CD4-positive, alpha-beta T cell treated with Interleukin-6 for 4 hours (primary cell): ENCODE data around the gene SIDT1.
"Not testable (repeated sequence)": the region's sequence is repeated elsewhere in the genome, so short reads cannot be mapped to it uniquely, and the experiment has no call there.

Experiments used
- DNase-seq: peaks from one replicate; pipeline ENCODE4 v3.0.0-alpha.2; 2020; ENCODE audit warnings: mixed read lengths

Gene SIDT1

DNA sequence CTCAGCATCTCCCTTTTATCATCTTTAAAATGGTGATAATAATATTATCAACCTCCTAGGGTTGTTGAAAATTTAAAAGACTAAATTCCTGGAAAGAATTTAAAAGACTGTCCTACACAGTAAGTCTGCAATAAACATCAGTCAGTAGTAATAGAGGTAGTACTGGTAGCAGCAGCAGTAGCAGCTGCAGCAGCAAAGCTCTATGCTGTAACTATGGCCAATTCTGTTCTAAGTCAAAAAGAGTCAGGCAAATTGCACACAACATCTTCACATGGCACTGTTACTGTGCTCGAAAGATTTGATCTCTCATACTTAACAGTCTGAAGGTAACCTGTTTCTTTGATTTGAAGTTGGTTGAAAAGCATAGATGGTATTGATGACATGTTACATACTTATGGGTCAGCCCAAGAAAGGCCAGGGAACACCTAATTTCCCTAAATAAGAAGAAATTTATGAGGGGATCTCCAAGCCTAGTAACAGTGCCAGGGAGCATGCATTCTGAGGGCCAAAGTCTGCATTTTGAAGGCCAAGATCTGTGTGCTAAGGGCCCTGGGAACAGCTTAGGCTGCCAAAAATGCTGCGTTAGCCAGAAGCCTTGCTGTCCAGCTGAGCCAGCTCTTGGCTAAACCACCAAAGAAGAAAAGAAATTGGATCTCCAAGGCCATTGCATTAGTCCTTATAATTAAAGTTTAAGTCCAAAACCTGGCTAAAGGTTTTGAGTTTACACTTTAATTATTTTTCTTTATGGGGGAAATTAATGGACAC is 68.2 kb downstream of the SIDT1 start:
- no peak for DNase-seq

DNA sequence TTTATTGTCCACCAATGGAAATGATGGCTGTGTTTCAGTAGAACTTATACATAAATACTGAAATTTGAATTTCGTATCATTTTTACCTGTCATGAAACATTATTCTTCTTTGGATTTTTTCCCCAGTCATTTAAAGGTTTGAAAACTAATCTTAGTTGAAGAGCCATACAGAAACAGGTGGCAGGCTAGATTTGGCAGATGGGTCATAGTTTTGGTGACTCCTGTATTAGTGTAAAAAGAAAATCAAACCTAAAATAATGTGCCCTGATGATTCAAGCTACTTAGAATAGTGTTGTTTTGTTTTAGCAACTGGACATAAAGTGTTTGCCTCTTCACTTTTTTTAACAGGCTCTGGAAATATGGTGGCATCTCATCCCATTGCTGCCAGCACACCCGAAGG is 68.9 kb downstream of the SIDT1 start:
- DNase-seq = no peak

DNA sequence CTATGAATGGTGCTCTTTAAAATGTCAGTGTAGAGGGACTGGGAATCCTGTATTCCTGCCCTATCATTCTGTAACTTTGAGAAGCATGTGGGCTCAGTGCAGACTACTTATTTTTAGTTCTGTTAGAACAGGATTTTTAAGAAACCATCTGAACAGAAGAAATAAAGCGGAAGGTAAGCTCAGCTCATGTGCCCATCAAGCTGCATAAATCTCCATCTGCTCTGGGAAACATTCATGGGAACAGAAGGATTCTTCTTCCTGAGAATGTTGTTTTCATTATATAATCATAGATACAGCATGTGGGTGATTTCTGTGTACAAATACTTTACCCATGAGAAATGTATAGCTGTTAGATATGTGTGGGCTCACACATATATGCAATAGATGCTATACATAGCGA is 69.9 kb downstream of the SIDT1 start:
- no peak for DNase-seq

DNA sequence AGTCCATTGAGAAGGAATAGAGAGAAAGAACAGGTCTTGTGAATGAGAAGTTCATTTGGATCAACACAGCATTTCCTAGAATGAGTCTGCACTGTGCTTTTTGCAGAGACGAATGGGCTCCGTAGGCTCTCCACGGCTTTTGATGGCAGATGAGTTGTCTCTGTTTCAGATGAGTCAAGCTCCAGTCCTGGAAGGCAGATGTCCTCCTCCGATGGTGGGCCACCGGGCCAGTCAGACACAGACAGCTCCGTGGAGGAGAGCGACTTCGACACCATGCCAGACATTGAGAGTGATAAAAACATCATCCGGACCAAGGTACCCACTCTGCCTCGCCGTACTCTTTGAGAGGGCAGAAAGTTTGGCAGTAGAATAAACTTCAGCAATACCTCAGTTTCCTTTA is 70.5 kb downstream of the SIDT1 start:
- no peak for DNase-seq

DNA sequence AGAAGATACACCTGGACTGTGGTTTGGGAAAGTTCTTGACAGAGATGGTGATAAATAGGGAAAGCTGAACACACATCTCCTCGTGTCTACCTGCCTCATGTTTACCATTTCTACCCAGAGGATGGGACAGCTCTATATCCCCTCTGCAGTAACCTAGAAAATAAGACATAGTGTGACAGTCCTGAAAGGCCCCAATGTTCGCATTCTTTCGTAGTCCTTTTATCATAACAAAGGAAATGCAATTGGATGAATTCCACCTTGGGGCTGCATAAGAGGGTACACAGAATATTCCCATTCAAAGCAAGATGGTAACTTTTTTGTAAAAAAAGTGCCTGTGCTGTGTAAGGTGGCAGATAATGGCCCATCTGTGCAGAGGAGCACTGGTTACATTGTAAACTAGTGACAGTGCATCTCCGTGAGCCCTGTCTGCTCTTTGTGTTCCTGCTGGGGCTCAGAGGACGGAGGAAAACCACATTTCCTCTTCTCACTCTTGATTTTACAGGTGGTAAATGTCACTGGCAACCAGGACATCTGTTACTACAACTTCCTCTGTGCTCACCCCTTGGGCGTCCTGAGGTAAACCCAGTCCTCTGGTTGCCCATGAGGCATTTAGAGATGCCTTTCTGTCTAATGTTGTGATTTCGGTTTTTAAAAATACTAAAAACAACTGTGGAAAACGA is 74.3 kb downstream of the SIDT1 start:
- DNase-seq = peak; percentile 45

DNA sequence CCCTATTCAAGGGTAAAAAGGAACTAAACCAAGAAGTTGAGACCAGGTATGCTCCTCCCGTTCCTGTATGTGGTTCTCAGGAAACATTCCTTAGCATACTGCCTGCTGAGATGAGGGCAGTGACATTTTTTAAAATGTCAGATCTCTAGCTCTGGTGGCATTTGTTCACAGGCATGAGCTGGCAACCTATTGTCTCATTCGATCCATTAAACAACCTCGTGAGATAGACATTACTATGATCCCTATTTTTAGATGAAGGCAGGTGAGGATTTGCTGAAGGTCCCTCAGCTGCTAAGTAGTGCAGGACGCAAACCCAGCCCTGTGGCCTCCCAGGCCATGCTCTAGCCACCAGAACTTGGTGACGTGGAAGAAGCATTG is 74.9 kb downstream of the SIDT1 start:
- no peak for DNase-seq

DNA sequence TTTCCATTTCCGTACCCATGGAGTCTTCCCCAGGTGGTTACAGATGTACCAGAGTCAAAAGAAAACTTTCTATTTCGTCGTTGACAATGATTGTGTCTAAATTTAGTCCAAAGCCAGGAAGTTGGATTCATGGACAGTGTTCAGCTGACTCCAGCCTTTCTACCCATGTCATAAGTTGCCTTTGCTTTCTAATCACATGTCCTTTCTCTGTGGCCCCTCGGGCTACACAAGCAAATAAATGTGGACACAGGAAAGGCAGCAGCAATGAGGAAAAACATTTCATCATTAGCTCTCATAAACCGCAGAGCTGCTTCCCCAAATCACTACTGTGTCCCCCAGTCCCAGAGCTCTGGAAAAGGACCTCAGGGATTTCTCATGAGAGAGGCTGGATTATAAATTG is 82.0 kb downstream of the SIDT1 start:
- DNase-seq = no peak

DNA sequence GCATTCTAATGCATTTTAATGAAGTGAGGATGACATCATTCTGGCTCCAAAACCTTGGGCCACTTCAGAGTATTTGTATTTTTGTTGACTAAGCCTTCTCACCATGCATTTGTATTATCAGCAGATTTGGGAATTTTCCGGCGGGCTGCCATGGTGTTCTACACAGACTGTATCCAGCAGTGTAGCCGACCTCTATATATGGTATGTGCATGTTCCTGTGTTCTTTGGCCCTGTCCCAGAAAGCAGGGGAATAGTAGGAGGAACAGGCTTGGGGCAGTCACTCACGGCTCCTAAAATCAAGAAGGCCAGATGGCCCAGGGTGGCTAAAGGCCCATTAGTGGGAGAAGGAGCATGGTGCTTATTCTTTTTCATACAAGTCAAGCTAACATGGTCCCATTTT is 83.6 kb downstream of the SIDT1 start:
- DNase-seq = no peak

DNA sequence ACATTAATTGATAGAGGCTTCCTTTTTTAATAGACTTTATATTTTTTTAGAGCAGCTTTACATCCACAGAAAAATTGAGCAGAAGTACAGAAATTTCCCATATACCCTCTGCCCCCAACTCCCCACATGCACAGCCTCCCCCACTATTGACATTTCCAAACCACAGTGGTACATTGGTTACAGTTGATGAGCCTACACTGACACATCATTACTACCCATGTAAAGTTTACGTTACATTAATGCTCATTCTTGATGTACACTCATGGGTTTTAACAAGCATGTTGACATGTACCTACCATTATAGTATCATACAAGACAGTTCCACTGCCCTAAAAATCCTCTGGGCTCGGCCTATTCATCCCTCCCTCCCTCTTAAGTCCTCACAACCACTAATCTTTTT is 85.4 kb downstream of the SIDT1 start:
- no peak for DNase-seq

DNA sequence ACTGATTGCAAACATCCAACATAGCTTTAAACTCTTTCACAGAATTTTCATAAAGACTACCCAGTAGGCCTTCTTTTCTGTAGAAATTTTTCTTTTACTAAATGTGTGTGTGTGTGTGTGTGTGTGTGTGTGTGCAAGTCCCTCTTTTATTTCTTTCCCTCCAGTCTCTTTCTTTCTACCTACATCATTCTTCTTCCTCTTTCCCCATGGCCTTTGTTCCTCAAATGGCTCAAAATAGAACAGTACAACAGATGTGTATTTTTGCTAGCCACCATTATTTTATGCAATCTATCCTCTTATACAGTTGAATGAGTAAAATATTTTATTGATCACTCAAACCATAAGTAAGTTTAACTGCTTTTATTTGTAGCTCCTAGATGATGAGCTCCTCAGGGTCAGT is 87.7 kb downstream of the SIDT1 start:
- DNase-seq = no peak

DNA sequence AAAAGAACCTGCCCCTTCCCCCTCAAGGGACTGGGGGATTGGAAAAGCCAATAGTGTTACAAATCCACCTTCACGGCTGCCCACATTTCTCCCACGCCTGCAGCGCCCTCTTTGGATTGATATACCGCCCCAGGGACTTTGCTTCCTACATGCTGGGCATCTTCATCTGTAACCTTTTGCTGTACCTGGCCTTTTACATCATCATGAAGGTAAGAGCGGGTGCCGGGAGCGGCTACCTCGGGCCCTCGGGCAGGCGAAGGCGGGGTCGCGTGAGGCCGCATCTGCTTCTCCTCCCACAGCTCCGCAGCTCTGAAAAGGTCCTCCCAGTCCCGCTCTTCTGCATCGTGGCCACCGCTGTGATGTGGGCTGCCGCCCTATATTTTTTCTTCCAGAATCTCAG is 91.0 kb downstream of the SIDT1 start:
- DNase-seq = no peak

DNA sequence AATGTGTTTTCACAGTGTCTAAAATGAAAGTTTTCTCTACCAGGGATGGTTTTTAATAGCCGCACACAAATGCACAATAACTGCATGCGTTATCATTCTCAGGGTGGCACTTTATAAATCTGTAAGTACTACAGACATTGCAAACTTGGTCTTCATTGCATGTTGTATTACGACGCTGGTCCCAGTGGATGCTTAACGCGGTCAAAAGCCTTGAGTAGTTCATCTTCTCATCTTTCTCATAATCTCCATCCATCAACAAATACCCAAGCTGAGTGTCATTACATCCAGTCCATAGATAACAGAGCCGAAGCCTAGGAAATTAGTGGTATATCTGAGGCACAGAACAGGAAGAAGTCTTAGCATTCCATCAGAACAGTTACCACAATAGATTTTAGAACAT is 91.5 kb downstream of the SIDT1 start:
- DNase-seq = no peak

DNA sequence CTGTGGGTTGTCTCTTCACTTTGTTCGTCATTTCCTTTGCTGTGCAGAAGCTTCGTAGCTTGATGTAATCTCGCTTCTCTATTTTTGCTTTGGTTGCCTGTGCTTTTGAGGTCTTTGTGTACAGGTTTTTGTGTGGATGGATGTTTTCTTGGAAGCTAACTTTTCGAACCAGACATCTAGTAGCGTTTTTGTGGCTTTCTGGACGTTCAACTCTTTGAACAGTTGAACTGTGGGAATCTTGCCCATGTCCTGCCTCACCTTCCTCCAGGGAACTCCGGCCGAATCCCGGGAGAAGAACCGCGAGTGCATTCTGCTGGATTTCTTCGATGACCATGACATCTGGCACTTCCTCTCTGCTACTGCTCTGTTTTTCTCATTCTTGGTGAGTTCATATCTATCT is 93.5 kb downstream of the SIDT1 start:
- no peak for DNase-seq

DNA sequence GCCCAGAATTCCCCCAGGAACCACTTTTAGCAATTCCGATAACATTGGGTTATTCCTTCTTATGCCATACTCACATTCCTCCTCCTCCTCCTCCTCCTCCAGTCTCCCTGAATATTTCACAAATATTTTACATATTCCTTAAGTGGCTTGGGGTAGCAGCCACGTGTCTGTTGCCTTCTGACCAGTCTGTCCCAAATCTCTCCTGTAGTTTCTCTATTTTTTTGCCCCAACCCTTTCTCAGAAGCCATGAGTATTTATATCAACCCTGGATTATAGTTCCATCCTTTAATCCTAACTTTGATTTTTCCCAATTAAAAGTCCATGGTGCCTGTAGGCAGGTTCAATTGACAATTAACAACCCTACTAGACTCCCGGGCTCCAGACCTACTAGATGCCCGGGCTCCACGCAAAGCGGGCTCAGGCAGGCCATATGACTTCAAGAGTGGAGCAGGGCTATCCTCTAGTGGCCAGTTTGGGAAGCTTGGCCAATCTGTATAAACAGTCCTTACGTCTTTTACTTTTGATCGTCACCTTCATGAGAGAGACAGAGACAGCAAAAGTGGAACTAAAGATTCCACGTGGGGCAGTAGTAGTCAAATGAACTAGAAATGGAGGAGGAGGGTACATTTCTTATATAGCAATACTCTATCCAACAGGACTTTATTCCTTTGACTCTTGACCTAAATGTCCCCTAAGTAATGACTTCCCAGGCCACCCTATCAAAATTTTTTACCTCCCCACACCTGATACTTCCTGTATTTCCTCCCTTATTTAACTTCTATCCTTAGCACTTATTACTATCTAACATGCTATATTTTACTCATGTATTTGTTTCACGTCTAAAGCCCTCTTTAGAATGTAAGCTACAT is 94.4 kb downstream of the SIDT1 start:
- peak; percentile 11 for DNase-seq

DNA sequence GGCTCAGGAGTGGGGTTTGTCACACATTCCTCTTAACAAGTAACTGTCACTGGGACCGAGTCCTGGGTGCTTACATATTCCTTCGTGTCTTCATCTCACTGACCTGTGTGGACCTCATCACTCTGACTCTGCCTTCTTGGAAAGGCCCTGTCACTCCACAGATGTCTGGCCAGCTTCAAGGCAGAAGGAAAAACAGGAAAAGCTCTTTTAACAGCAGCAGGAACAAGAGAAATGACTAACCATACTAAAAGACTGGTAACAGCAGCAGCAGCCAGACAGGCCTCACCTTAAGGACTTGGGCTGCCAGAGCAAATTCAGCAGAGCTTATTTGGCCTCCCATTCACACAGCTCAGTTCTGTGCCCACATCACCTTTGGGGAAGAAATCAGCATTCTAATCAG is 96.0 kb downstream of the SIDT1 start:
- DNase-seq = no peak

DNA sequence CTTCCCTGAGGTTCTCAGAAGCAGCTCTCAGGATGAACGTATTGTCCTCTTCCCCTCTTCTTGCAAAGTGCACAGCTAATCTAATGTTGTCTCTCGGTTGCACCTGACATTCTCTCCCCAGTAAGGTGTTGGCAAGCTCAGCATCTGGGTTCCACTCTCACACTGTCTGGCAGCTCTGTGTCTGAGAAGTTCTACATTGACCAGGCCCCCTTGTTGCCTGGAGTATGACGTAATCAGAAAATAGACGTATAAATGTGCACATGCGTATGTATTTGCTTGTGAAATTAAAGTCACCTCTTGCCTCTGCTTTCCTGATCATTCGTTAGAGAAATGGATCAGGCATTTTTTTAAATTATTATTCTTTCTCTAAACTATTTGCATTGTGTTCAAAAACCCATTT is 96.4 kb downstream of the SIDT1 start:
- DNase-seq = no peak

DNA sequence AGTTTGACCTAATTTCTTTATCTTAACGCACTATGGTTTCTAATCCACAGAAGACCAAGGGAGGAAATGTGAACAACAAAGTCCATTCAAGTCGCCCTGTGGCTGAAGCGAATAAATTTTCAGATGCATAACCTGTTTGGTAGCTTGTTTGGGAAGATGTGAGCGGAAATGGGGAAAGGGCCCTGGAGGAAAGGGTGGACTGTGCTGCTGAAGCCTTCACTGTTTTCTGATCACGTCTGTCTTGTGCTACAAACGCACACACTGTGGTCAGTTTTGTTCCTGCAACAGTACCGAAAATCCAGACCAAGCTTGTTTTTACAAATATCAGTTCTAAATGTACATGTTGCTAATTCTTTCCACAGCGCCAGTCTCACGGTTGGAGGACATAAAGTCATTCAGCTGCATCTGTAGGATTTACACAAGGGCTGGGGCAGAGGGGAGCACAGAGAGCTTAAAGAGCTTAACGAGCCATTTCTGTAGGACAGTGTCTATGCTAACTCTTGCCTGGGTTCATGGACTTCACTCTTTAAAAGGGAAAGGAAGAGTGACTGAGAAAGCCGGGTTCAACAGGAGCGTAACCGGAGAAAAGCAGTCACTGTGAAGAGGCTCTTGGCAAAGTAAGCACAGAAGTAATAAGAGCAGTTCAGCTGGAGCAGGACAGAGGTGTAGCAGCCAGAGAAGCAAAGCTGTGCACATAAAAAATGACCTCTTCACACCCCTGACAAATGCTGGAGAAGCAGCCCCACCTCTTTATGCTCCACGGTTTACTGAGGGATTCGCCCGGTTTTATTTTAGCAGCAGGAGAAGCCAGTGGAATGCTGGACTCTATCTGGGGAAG is 97.4 kb downstream of the SIDT1 start:
- no peak for DNase-seq

DNA sequence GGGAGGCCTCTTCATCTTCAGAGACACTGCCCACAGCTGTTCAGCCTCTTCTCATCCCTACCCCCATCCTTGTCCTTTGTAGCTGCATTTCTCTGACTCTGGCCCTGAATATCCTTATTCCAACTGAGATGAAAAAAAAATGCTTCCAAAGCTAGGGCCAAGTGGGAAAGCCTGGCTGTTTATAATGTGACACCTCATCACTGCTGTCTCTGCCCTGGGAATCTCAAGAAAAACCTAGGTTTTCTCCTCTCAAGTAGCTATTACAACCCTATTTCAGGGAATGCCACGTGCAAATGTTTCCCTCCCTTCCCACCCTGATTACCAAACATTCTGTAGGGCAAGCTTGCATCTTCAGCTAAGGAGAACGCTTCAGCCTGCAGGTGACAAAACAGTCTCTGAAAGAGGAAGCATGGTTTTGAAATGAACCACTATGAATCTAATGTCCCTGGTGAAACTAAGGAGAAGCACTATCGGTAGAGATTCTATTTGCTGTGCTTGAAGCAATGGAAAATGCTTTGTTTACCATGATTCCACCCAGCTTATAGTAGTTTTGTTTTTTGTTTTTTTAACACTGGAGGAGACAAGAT is 98.7 kb downstream of the SIDT1 start:
- no peak for DNase-seq

DNA sequence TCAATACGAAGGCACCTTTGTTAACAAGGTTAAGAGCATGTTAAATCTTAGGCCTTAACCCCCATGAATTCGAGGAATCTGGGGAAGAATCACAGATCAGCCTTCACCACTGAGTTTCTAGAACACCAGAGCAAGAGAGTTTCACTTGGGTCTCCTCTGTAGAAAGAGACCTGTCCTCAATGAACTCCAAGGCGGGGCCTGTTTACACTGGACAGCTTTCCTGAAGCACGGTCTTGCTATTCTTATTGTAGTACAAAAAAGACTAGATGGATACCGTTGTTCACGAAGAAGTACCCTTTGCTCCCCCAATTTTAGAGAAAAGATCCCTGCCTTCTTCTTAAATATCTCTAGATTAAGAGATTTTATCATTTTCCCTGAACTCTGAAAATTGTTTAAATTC is 99.2 kb downstream of the SIDT1 start:
- DNase-seq = no peak

DNA sequence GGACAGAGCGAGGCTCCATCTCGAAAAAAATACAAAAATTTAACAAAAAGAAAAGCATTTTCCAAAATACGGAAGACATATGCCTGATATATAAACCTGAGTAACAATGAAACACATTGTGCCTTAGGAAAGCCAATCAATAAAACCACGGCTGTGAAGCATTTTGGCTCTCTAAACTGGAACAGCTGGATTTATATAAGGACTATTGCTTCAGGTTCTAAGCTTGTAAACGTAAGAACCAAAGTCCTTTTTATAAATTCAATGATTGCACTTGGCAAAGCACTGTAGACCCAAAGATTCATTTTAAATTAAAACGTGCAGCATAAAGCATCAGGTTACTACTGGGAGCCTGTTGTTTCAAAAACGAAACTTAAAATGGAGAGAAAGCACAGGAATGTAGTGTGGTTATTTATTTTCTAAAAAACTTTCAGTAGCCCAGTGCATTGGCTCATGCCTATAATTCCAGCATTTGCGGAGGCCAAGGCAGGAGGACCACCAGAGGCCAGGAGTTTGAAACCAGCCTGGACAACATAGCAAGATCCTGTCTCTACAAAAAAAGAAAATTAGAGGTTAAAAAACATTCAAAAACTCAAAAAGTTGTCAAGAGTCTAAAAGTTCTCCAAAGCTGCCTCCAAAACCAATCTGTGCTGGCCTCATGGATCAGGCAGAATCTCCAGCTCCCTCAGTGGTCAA is 102.6 kb downstream of the SIDT1 start:
- no peak for DNase-seq

DNA sequence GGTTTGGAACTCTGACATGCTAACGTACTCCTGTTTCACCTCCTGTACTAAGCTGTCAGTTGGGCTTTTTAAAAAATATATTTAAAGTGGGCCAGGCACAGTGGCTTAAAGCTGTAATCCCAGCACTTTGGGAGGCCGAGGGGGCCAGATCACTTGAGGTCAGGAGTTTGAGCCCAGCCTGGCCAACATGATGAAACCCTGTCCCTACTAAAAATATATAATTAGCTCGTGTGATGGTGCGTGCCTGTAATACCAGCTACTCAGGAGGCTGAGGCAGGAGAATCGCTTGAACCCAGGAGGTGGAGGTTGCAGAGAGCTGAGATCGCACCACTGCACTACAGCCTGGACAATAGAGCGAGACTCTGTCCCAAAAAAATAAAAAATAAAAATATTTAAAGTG is 103.7 kb downstream of the SIDT1 start:
- DNase-seq = not testable (repeated sequence)

DNA sequence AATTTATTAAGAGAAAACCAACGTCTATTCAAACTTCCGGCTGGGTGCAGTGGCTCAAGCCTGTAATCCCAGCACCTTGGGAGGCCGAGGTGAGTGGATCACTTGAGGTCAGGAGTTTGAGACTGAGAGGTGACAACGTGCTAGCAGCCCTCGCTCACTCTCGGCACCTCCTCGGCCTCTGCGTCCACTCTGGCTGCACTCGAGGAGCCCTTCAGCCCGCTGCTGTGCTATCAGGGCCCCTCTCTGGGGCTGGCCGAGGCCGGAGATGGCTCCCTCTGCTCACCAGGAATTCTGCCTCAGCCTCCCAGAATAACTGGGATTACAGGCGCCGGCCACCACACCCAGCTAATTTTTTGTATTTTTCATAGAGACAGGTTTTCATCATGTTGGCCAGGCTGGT is 105.4 kb downstream of the SIDT1 start:
- DNase-seq = no peak
